ENCODE measurements around the gene INSYN1. TPM values are rescaled to one million over a fixed set of nuclear protein-coding genes. Genes with fewer than 3 reads are reported as not detected.
"Not testable (repeated sequence)": the region's sequence is repeated elsewhere in the genome, so short reads cannot be mapped to it uniquely, and the experiment has no call there.

Gene INSYN1
- total RNA-seq, 1 donor, result 4.7 TPM

GRCh38 chr15:73799466-73799865 is 46.3 kb upstream of the INSYN1 start:
- DNase-seq (ENCODE audit: insufficient read length, low spot score, missing footprints), result peak; percentile 75
- H3K27ac ChIP-seq (ENCODE audit: low read depth, low read length), result no peak overlapping the region
- H3K9me3 ChIP-seq (ENCODE audit: low read depth, low read length), result no peaks in the 10 kb centered on the region
- no peaks in the 10 kb centered on the region for H3K36me3 ChIP-seq (ENCODE audit: insufficient read depth, low read length)
- H3K4me3 ChIP-seq (ENCODE audit: insufficient read depth, low read length), result no peak overlapping the region
- H3K79me2 ChIP-seq (ENCODE audit: insufficient read depth, low read length), result no peaks in the 10 kb centered on the region
- H4K20me1 ChIP-seq (ENCODE audit: insufficient read depth, low read length), result no peaks in the 10 kb centered on the region
- no peak overlapping the region for H2AFZ ChIP-seq (ENCODE audit: low read length)
- peaks cover 20% of the 10 kb centered on the region for H3K4me1 ChIP-seq (ENCODE audit: insufficient read depth, low read length)
- no peak for TF ChIP-seq CTCF (IDR thresholded peaks at IDR 0.05; ENCODE audit: extremely low read depth, low read depth, low read length)
- H3K4me2 ChIP-seq (ENCODE audit: insufficient read depth, low read length), result no peak overlapping the region
- no peaks in the 10 kb centered on the region for H3K27me3 ChIP-seq (ENCODE audit: insufficient read depth, low read length)

- H3K9me3 ChIP-seq (ENCODE audit: low read depth, low read length), result no peaks in the 10 kb centered on the region
- no peak for TF ChIP-seq CTCF (IDR thresholded peaks at IDR 0.05; ENCODE audit: extremely low read depth, low read depth, low read length)
- no peak overlapping the region for H3K4me3 ChIP-seq (ENCODE audit: insufficient read depth, low read length)
- no peaks in the 10 kb centered on the region for H3K79me2 ChIP-seq (ENCODE audit: insufficient read depth, low read length)
- H3K27ac ChIP-seq (ENCODE audit: low read depth, low read length), result no peak overlapping the region
- H3K36me3 ChIP-seq (ENCODE audit: insufficient read depth, low read length), result no peaks in the 10 kb centered on the region
- H3K4me2 ChIP-seq (ENCODE audit: insufficient read depth, low read length), result no peak overlapping the region
- DNase-seq (ENCODE audit: insufficient read length, low spot score, missing footprints), result no peak
- H3K4me1 ChIP-seq (ENCODE audit: insufficient read depth, low read length), result peaks cover 20% of the 10 kb centered on the region
- H2AFZ ChIP-seq (ENCODE audit: low read length), result no peak overlapping the region
- no peaks in the 10 kb centered on the region for H4K20me1 ChIP-seq (ENCODE audit: insufficient read depth, low read length)
- H3K27me3 ChIP-seq (ENCODE audit: insufficient read depth, low read length), result no peaks in the 10 kb centered on the region
These were observed 44.4 kb upstream of the INSYN1 start for GRCh38 chr15:73797366-73798158.

- Histone ChIP-seq H3K79me2 (ENCODE audit: insufficient read depth, low read length) (no peaks in the 10 kb centered on the region), H3K4me2 (ENCODE audit: insufficient read depth, low read length) (no peak overlapping the region), H2AFZ (ENCODE audit: low read length) (no peak overlapping the region), H3K36me3 (ENCODE audit: insufficient read depth, low read length) (no peaks in the 10 kb centered on the region), H3K9me3 (ENCODE audit: low read depth, low read length) (no peaks in the 10 kb centered on the region), H3K4me1 (ENCODE audit: insufficient read depth, low read length) (peaks cover 15% of the 10 kb centered on the region), H3K27ac (ENCODE audit: low read depth, low read length) (no peak overlapping the region), H4K20me1 (ENCODE audit: insufficient read depth, low read length) (no peaks in the 10 kb centered on the region), H3K27me3 (ENCODE audit: insufficient read depth, low read length) (peaks cover 2% of the 10 kb centered on the region), H3K4me3 (ENCODE audit: insufficient read depth, low read length) (no peak overlapping the region)
- DNase-seq (ENCODE audit: insufficient read length, low spot score, missing footprints), result no peak
- TF ChIP-seq CTCF (IDR thresholded peaks at IDR 0.05; ENCODE audit: extremely low read depth, low read depth, low read length), result no peak
These were observed 43.2 kb upstream of the INSYN1 start for GRCh38 chr15:73796331-73796831.

- TF ChIP-seq CTCF (IDR thresholded peaks at IDR 0.05; ENCODE audit: extremely low read depth, low read depth, low read length), result no peak
- H3K4me1 ChIP-seq (ENCODE audit: insufficient read depth, low read length), result no peaks in the 10 kb centered on the region
- H3K27me3 ChIP-seq (ENCODE audit: insufficient read depth, low read length), result peaks cover 8% of the 10 kb centered on the region
- H3K27ac ChIP-seq (ENCODE audit: low read depth, low read length), result no peak overlapping the region
- no peaks in the 10 kb centered on the region for H3K36me3 ChIP-seq (ENCODE audit: insufficient read depth, low read length)
- H4K20me1 ChIP-seq (ENCODE audit: insufficient read depth, low read length), result no peaks in the 10 kb centered on the region
- H3K9me3 ChIP-seq (ENCODE audit: low read depth, low read length), result no peaks in the 10 kb centered on the region
- H2AFZ ChIP-seq (ENCODE audit: low read length), result no peak overlapping the region
- no peak overlapping the region for H3K4me2 ChIP-seq (ENCODE audit: insufficient read depth, low read length)
- no peaks in the 10 kb centered on the region for H3K79me2 ChIP-seq (ENCODE audit: insufficient read depth, low read length)
- no peak for DNase-seq (ENCODE audit: insufficient read length, low spot score, missing footprints)
- H3K4me3 ChIP-seq (ENCODE audit: insufficient read depth, low read length), result no peak overlapping the region
These were observed 41.4 kb upstream of the INSYN1 start for GRCh38 chr15:73794443-73795133.

GRCh38 chr15:73792899-73793541 is 39.9 kb upstream of the INSYN1 start:
- not testable (repeated sequence) for H3K27ac ChIP-seq (ENCODE audit: low read depth, low read length); H3K79me2 ChIP-seq (ENCODE audit: insufficient read depth, low read length); H3K4me3 ChIP-seq (ENCODE audit: insufficient read depth, low read length); H3K36me3 ChIP-seq (ENCODE audit: insufficient read depth, low read length); DNase-seq (ENCODE audit: insufficient read length, low spot score, missing footprints); H2AFZ ChIP-seq (ENCODE audit: low read length); H3K4me2 ChIP-seq (ENCODE audit: insufficient read depth, low read length); H3K9me3 ChIP-seq (ENCODE audit: low read depth, low read length); H4K20me1 ChIP-seq (ENCODE audit: insufficient read depth, low read length); H3K4me1 ChIP-seq (ENCODE audit: insufficient read depth, low read length)
- H3K27me3 ChIP-seq (ENCODE audit: insufficient read depth, low read length), result peaks cover 11% of the 10 kb centered on the region
